Measurements from ENCODE around the gene CUL1.

CUL1 gene

GRCh38 chr7:148698397-148699023 is at the start of gene CUL1:
TSS of gene CUL1 (plus strand) at chr7:148698903. CDS start at chr7:148730123, 31,220 bp downstream.
- DNase-seq, result peak; percentile 76 to 82 (median 79)

- no peak for DNase-seq
Observed at GRCh38 chr7:148650232-148650858, 48.4 kb upstream of the CUL1 start.

- no peak for DNase-seq
Observed at GRCh38 chr7:148652773-148653172, 45.9 kb upstream of the CUL1 start.

GRCh38 chr7:148657929-148658328 is 40.8 kb upstream of the CUL1 start:
- DNase-seq, result no peak

- no peak for DNase-seq
Observed at GRCh38 chr7:148661471-148661870, 37.2 kb upstream of the CUL1 start.

GRCh38 chr7:148662646-148663045 is 36.1 kb upstream of the CUL1 start:
- DNase-seq, result no peak

- DNase-seq, result no peak
Observed at GRCh38 chr7:148664324-148664723, 34.4 kb upstream of the CUL1 start.

- no peak for DNase-seq
Observed at GRCh38 chr7:148665221-148665620, 33.5 kb upstream of the CUL1 start.

- no peak for DNase-seq
Observed at GRCh38 chr7:148669927-148670326, 28.8 kb upstream of the CUL1 start.

GRCh38 chr7:148670374-148670773 is 28.3 kb upstream of the CUL1 start:
- no peak for DNase-seq

- no peak for DNase-seq
Observed at GRCh38 chr7:148670807-148671206, 27.9 kb upstream of the CUL1 start.

- DNase-seq, result no peak
Observed at GRCh38 chr7:148672041-148672440, 26.7 kb upstream of the CUL1 start.

- no peak for DNase-seq
Observed at GRCh38 chr7:148674689-148675088, 24.0 kb upstream of the CUL1 start.

- no peak for DNase-seq
Observed at GRCh38 chr7:148676291-148676690, 22.4 kb upstream of the CUL1 start.

- DNase-seq, result no peak
Observed at GRCh38 chr7:148681821-148682220, 16.9 kb upstream of the CUL1 start.

GRCh38 chr7:148684289-148684830 is 14.3 kb upstream of the CUL1 start:
- no peak for DNase-seq

- no peak for DNase-seq
Observed at GRCh38 chr7:148686312-148686937, 12.3 kb upstream of the CUL1 start.

- DNase-seq, result no peak
Observed at GRCh38 chr7:148687555-148687954, 11.1 kb upstream of the CUL1 start.

GRCh38 chr7:148688526-148688925 is 10.2 kb upstream of the CUL1 start:
- DNase-seq, result no peak

- no peak for DNase-seq
Observed at GRCh38 chr7:148693651-148694050, 5.1 kb upstream of the CUL1 start.

GRCh38 chr7:148694631-148695030 is 4.1 kb upstream of the CUL1 start:
- no peak for DNase-seq

GRCh38 chr7:148695953-148696352 is 2.8 kb upstream of the CUL1 start:
- DNase-seq, result no peak

GRCh38 chr7:148696787-148697186 is 1.9 kb upstream of the CUL1 start:
- no peak for DNase-seq

All from stimulated activated naive CD4-positive, alpha-beta T cell (primary cell).